ENCODE data around the gene FKBP8.

The FKBP8 gene

GRCh38 chr19:18501832-18502231, 41.5 kb downstream of the FKBP8 start:
- H3K4me1 ChIP-seq (ENCODE audit: control insufficient read depth in 1 of 2, insufficient read depth in 2 of 2, low read length in 2 of 2): peaks cover 3 to 7% of the 10 kb centered on the region in 2 experiments
- no peak overlapping the region for H2BK5ac ChIP-seq (ENCODE audit: low read depth, low read length, poor library complexity)
- peaks cover 9% of the 10 kb centered on the region for H3K79me2 ChIP-seq (ENCODE audit: control insufficient read depth, insufficient read depth, low read length, poor library complexity)
- H4K12ac ChIP-seq (ENCODE audit: low read depth, low read length): no peak overlapping the region
- no peak overlapping the region for H3K9ac ChIP-seq (ENCODE audit: low read length)
- H3K14ac ChIP-seq (ENCODE audit: low read length): no peak overlapping the region
- H2AFZ ChIP-seq (ENCODE audit: insufficient read depth, low read length, poor library complexity): no peak overlapping the region
- no peak overlapping the region for H3K4me2 ChIP-seq (ENCODE audit: low read length)
- no peaks in the 10 kb centered on the region for H3K27me3 ChIP-seq (ENCODE audit: insufficient read depth, low read length)
- H3K36me3 ChIP-seq (ENCODE audit: control insufficient read depth in 1 of 2, insufficient read depth in 2 of 2, low read length in 2 of 2): peaks cover 0 to 3% of the 10 kb centered on the region in 2 experiments
- no peak overlapping the region for H3K18ac ChIP-seq (ENCODE audit: low read length)
- H3K23ac ChIP-seq (ENCODE audit: low read length): no peak overlapping the region
- DNase-seq: no peak
- no peaks in the 10 kb centered on the region for H3K9me3 ChIP-seq (ENCODE audit: insufficient read depth, low read depth, low read length)
- no peak overlapping the region for H3K27ac ChIP-seq (ENCODE audit: low read depth, low read length)
- no peak overlapping the region for H4K8ac ChIP-seq (ENCODE audit: low read depth, low read length)
- H4K91ac ChIP-seq (ENCODE audit: low read depth, low read length): no peak overlapping the region
- H3K4ac ChIP-seq (ENCODE audit: low read depth, low read length): no peak overlapping the region
- no CpG with 5 or more reads among the region's 9 CpGs for WGBS (ENCODE audit: extremely low coverage, insufficient coverage, insufficient read length)
- H3K4me3 ChIP-seq (ENCODE audit: low read depth, low read length): no peak overlapping the region
- H3K79me1 ChIP-seq (ENCODE audit: low read length): peaks cover 2% of the 10 kb centered on the region
- H2AK5ac ChIP-seq (ENCODE audit: low read length): no peak overlapping the region
- H2BK120ac ChIP-seq (ENCODE audit: insufficient read depth, low read length, poor library complexity): no peak overlapping the region
- H2BK12ac ChIP-seq (ENCODE audit: low read length): no peak overlapping the region

GRCh38 chr19:18501351-18501750, 42.0 kb downstream of the FKBP8 start:
- no peak overlapping the region for H3K23ac ChIP-seq (ENCODE audit: low read length)
- no peak overlapping the region for H2BK12ac ChIP-seq (ENCODE audit: low read length)
- peaks cover 2 to 5% of the 10 kb centered on the region in 2 experiments for H3K4me1 ChIP-seq (ENCODE audit: control insufficient read depth in 1 of 2, insufficient read depth in 2 of 2, low read length in 2 of 2)
- H3K36me3 ChIP-seq (ENCODE audit: control insufficient read depth in 1 of 2, insufficient read depth in 2 of 2, low read length in 2 of 2): peaks cover 0 to 3% of the 10 kb centered on the region in 2 experiments
- H3K4me2 ChIP-seq (ENCODE audit: low read length): no peak overlapping the region
- no peak overlapping the region for H4K12ac ChIP-seq (ENCODE audit: low read depth, low read length)
- no peak overlapping the region for H3K9ac ChIP-seq (ENCODE audit: low read length)
- DNase-seq: no peak
- no peak overlapping the region for H4K8ac ChIP-seq (ENCODE audit: low read depth, low read length)
- H2BK120ac ChIP-seq (ENCODE audit: insufficient read depth, low read length, poor library complexity): no peak overlapping the region
- no peak overlapping the region for H4K91ac ChIP-seq (ENCODE audit: low read depth, low read length)
- no peak overlapping the region for H3K14ac ChIP-seq (ENCODE audit: low read length)
- no peak overlapping the region for H3K27ac ChIP-seq (ENCODE audit: low read depth, low read length)
- no peak overlapping the region for H2BK5ac ChIP-seq (ENCODE audit: low read depth, low read length, poor library complexity)
- H3K27me3 ChIP-seq (ENCODE audit: insufficient read depth, low read length): no peaks in the 10 kb centered on the region
- no peak overlapping the region for H2AK5ac ChIP-seq (ENCODE audit: low read length)
- H3K18ac ChIP-seq (ENCODE audit: low read length): no peak overlapping the region
- no peak overlapping the region for H3K4ac ChIP-seq (ENCODE audit: low read depth, low read length)
- no peaks in the 10 kb centered on the region for H3K79me1 ChIP-seq (ENCODE audit: low read length)
- peaks cover 9% of the 10 kb centered on the region for H3K79me2 ChIP-seq (ENCODE audit: control insufficient read depth, insufficient read depth, low read length, poor library complexity)
- no peak overlapping the region for H2AFZ ChIP-seq (ENCODE audit: insufficient read depth, low read length, poor library complexity)
- no peak overlapping the region for H3K4me3 ChIP-seq (ENCODE audit: low read depth, low read length)
- no peaks in the 10 kb centered on the region for H3K9me3 ChIP-seq (ENCODE audit: insufficient read depth, low read depth, low read length)
- WGBS (ENCODE audit: extremely low coverage, insufficient coverage, insufficient read length): no CpG with 5 or more reads among the region's 13 CpGs

- Histone ChIP-seq H3K27me3 (ENCODE audit: insufficient read depth, low read length) (no peaks in the 10 kb centered on the region), H3K14ac (ENCODE audit: low read length) (no peak overlapping the region), H3K27ac (ENCODE audit: low read depth, low read length) (no peak overlapping the region), H2BK120ac (ENCODE audit: insufficient read depth, low read length, poor library complexity) (no peak overlapping the region), H4K8ac (ENCODE audit: low read depth, low read length) (no peak overlapping the region), H3K9ac (ENCODE audit: low read length) (no peak overlapping the region), H3K4me2 (ENCODE audit: low read length) (no peak overlapping the region), H3K9me3 (ENCODE audit: insufficient read depth, low read depth, low read length) (no peaks in the 10 kb centered on the region), H3K23ac (ENCODE audit: low read length) (no peak overlapping the region), H3K79me1 (ENCODE audit: low read length) (no peaks in the 10 kb centered on the region), H3K18ac (ENCODE audit: low read length) (no peak overlapping the region), H2AFZ (ENCODE audit: insufficient read depth, low read length, poor library complexity) (no peak overlapping the region), H2BK12ac (ENCODE audit: low read length) (no peak overlapping the region), H4K91ac (ENCODE audit: low read depth, low read length) (no peak overlapping the region), H3K79me2 (ENCODE audit: control insufficient read depth, insufficient read depth, low read length, poor library complexity) (peaks cover 7% of the 10 kb centered on the region), H3K36me3 (ENCODE audit: control insufficient read depth in 1 of 2, insufficient read depth in 2 of 2, low read length in 2 of 2) (peaks cover 0 to 3% of the 10 kb centered on the region in 2 experiments), H3K4me1 (ENCODE audit: control insufficient read depth in 1 of 2, insufficient read depth in 2 of 2, low read length in 2 of 2) (peaks cover 5 to 10% of the 10 kb centered on the region in 2 experiments), H2AK5ac (ENCODE audit: low read length) (no peak overlapping the region), H3K4ac (ENCODE audit: low read depth, low read length) (no peak overlapping the region), H2BK5ac (ENCODE audit: low read depth, low read length, poor library complexity) (no peak overlapping the region), H4K12ac (ENCODE audit: low read depth, low read length) (no peak overlapping the region), H3K4me3 (ENCODE audit: low read depth, low read length) (no peak overlapping the region)
- WGBS (ENCODE audit: extremely low coverage, insufficient coverage, insufficient read length): no CpG with 5 or more reads among the region's 11 CpGs
- no peak for DNase-seq
Measured at GRCh38 chr19:18500799-18501198, 42.6 kb downstream of the FKBP8 start.

GRCh38 chr19:18500376-18500775, 43.0 kb downstream of the FKBP8 start:
- Histone ChIP-seq H4K8ac (ENCODE audit: low read depth, low read length) (no peak overlapping the region), H2AK5ac (ENCODE audit: low read length) (no peak overlapping the region), H4K91ac (ENCODE audit: low read depth, low read length) (no peak overlapping the region), H3K23ac (ENCODE audit: low read length) (no peak overlapping the region), H2BK120ac (ENCODE audit: insufficient read depth, low read length, poor library complexity) (no peak overlapping the region), H4K12ac (ENCODE audit: low read depth, low read length) (no peak overlapping the region), H3K4me1 (ENCODE audit: control insufficient read depth in 1 of 2, insufficient read depth in 2 of 2, low read length in 2 of 2) (peaks cover 5 to 10% of the 10 kb centered on the region in 2 experiments), H3K18ac (ENCODE audit: low read length) (no peak overlapping the region), H3K14ac (ENCODE audit: low read length) (no peak overlapping the region), H2BK12ac (ENCODE audit: low read length) (no peak overlapping the region), H3K79me1 (ENCODE audit: low read length) (no peaks in the 10 kb centered on the region), H3K79me2 (ENCODE audit: control insufficient read depth, insufficient read depth, low read length, poor library complexity) (peaks cover 5% of the 10 kb centered on the region), H3K4ac (ENCODE audit: low read depth, low read length) (no peak overlapping the region), H3K4me2 (ENCODE audit: low read length) (no peak overlapping the region), H3K27ac (ENCODE audit: low read depth, low read length) (no peak overlapping the region), H3K4me3 (ENCODE audit: low read depth, low read length) (no peak overlapping the region), H3K36me3 (ENCODE audit: control insufficient read depth in 1 of 2, insufficient read depth in 2 of 2, low read length in 2 of 2) (peaks cover 0 to 3% of the 10 kb centered on the region in 2 experiments), H2BK5ac (ENCODE audit: low read depth, low read length, poor library complexity) (no peak overlapping the region), H3K9ac (ENCODE audit: low read length) (no peak overlapping the region), H3K9me3 (ENCODE audit: insufficient read depth, low read depth, low read length) (no peaks in the 10 kb centered on the region), H3K27me3 (ENCODE audit: insufficient read depth, low read length) (no peaks in the 10 kb centered on the region), H2AFZ (ENCODE audit: insufficient read depth, low read length, poor library complexity) (no peak overlapping the region)
- no CpG with 5 or more reads among the region's 7 CpGs for WGBS (ENCODE audit: extremely low coverage, insufficient coverage, insufficient read length)
- DNase-seq: no peak
